GM21737 (cell line): Measurements from ENCODE around the gene SUSD1.
"Not testable (repeated sequence)": the region's sequence is repeated elsewhere in the genome, so short reads cannot be mapped to it uniquely, and the experiment has no call there.

Experiments
- ATAC-seq: cut with Tn5 transposase; IDR thresholded peaks from one replicate; pipeline ENCODE4 v1.9.1; 2021; ENCODE audit warnings: mild to moderate bottlenecking, moderate library complexity; ENCODE audit not compliant: unreplicated experiment

The SUSD1 gene

GRCh38 chr9:112132356-112132755 is 42.7 kb downstream of the SUSD1 start:
- no peak for ATAC-seq

- no peak for ATAC-seq
These were observed 44.1 kb downstream of the SUSD1 start for GRCh38 chr9:112130997-112131396.

- no peak for ATAC-seq
These were observed 44.8 kb downstream of the SUSD1 start for GRCh38 chr9:112130347-112130746.

- ATAC-seq: no peak
These were observed 45.9 kb downstream of the SUSD1 start for GRCh38 chr9:112129246-112129645.

GRCh38 chr9:112128399-112128798 is 46.7 kb downstream of the SUSD1 start:
- ATAC-seq: not testable (repeated sequence)

- no peak for ATAC-seq
These were observed 47.8 kb downstream of the SUSD1 start for GRCh38 chr9:112127281-112127680.

- ATAC-seq: no peak
These were observed 49.1 kb downstream of the SUSD1 start for GRCh38 chr9:112125951-112126388.

GRCh38 chr9:112124156-112124555 is 50.9 kb downstream of the SUSD1 start:
- no peak for ATAC-seq

GRCh38 chr9:112121633-112122032 is 53.5 kb downstream of the SUSD1 start:
- ATAC-seq: no peak

- ATAC-seq: no peak
These were observed 54.6 kb downstream of the SUSD1 start for GRCh38 chr9:112120439-112120925.

- ATAC-seq: no peak
These were observed 55.1 kb downstream of the SUSD1 start for GRCh38 chr9:112120030-112120341.

- no peak for ATAC-seq
These were observed 55.7 kb downstream of the SUSD1 start for GRCh38 chr9:112119225-112120029.

GRCh38 chr9:112118009-112118408 is 57.1 kb downstream of the SUSD1 start:
- ATAC-seq: no peak

- no peak for ATAC-seq
These were observed 58.9 kb downstream of the SUSD1 start for GRCh38 chr9:112115970-112116753.

GRCh38 chr9:112115109-112115508 is 60.0 kb downstream of the SUSD1 start:
- no peak for ATAC-seq

- no peak for ATAC-seq
These were observed 62.0 kb downstream of the SUSD1 start for GRCh38 chr9:112112941-112113681.

- ATAC-seq: no peak
These were observed 62.6 kb downstream of the SUSD1 start for GRCh38 chr9:112112519-112112918.

GRCh38 chr9:112111461-112111860 is 63.6 kb downstream of the SUSD1 start:
- no peak for ATAC-seq

- no peak for ATAC-seq
These were observed 64.4 kb downstream of the SUSD1 start for GRCh38 chr9:112110777-112111113.

- ATAC-seq: no peak
These were observed 64.9 kb downstream of the SUSD1 start for GRCh38 chr9:112110094-112110776.

- no peak for ATAC-seq
These were observed 70.2 kb downstream of the SUSD1 start for GRCh38 chr9:112104901-112105300.
